A549 (cell line): Measurements from ENCODE around the gene SCYGR3. TPM values are rescaled to one million over a fixed set of nuclear protein-coding genes. Genes with fewer than 3 reads are reported as not detected.

Source experiments
- ATAC-seq, 2 experiments: fragments of 200-7000 bp in 1 of 2; fragments of >200 bp in 1 of 2; cut with Nextera tagmentation in 1 of 2; cut with Tn5 transposase in 1 of 2; 3 replicates each; pipeline versions ENCODE4 v1.8.0 to v1.9.1; 2018 to 2020; ENCODE audit warnings: mild to moderate bottlenecking in 1 of 2, moderate library complexity in 1 of 2
- CTCF ChIA-PET: fragments of 300-600 bp; sonication (Branson Sonifier 250); formaldehyde crosslinking; extraction: SDS; loops from one replicate; lab custom pipeline; 2021; ENCODE audit warnings: antibody characterized with exemption, inconsistent platforms; lab: Yijun Ruan, JAX
- POLR2A ChIA-PET: fragments of 350-600 bp; formaldehyde crosslinking; extraction: SDS; loops from one replicate; lab custom pipeline; 2021; ENCODE audit warnings: antibody characterized with exemption, inconsistent platforms; lab: Yijun Ruan, JAX
- DNase-seq, 2 experiments: peaks; one replicate each; pipeline versions ENCODE4 v3.0.0 to v3.0.0-alpha.2; 2011 to 2016; ENCODE audit warnings: low read depth in 1 of 2, low spot score in 1 of 2
- FAIRE-seq: peaks from 2 replicates; lab custom pipeline; 2011; peaks lifted over from hg19 to GRCh38; lab: Jason Lieb, UNC
- H3K27ac ChIP-seq, 2 experiments: fragments of >200 bp; sonication (Bioruptor Twin); formaldehyde crosslinking; 3 replicates each; pipeline ENCODE4 v1.5.1; 2016 to 2017
- H3K4me1 ChIP-seq: fragments of >200 bp; sonication (Bioruptor Twin); formaldehyde crosslinking; 3 replicates; pipeline ENCODE4 v1.6.1; 2016
- H3K4me2 ChIP-seq: fragments of >200 bp; sonication (Bioruptor Twin); formaldehyde crosslinking; 3 replicates; pipeline ENCODE4 v1.6.1; 2016
- H3K4me3 ChIP-seq: fragments of >200 bp; sonication (Bioruptor Twin); formaldehyde crosslinking; 3 replicates; pipeline ENCODE4 v1.5.1; 2016
- H3K9me3 ChIP-seq: fragments of >200 bp; sonication (Bioruptor Twin); formaldehyde crosslinking; 3 replicates; pipeline ENCODE4 v1.6.1; 2016
- BHLHE40 ChIP-seq: IDR thresholded peaks from 2 replicates; pipeline ENCODE4 v1.6.1; 2012; ENCODE audit warnings: low read depth, low read length, inconsistent platforms
- CBX2 ChIP-seq: fragments of 200-600 bp; sonication (generic); IDR thresholded peaks from 2 replicates; pipeline ENCODE4 v1.6.1; 2016; ENCODE audit warnings: low read depth, mild to moderate bottlenecking, borderline replicate concordance
- CHD2 ChIP-seq: fragments of 150-350 bp; IDR thresholded peaks from 2 replicates; pipeline ENCODE4 v1.6.1; 2014; ENCODE audit warnings: low read length; ENCODE audit not compliant: partially characterized antibody
- EHMT2 ChIP-seq: fragments of 200-600 bp; sonication (generic); IDR thresholded peaks from 2 replicates; pipeline ENCODE4 v1.6.1; 2016; ENCODE audit warnings: antibody characterized with exemption, low read depth, mild to moderate bottlenecking, moderate library complexity
- ESRRA ChIP-seq: fragments of 150-350 bp; IDR thresholded peaks from 2 replicates; pipeline ENCODE4 v1.6.1; 2014; ENCODE audit warnings: mild to moderate bottlenecking, low read length, borderline replicate concordance
- FOSB ChIP-seq: fragments of 250-450 bp; sonication (Bioruptor Pico); IDR thresholded peaks from 2 replicates; pipeline ENCODE4 v1.5.0; 2020; ENCODE audit warnings: mild to moderate bottlenecking, moderate library complexity
- GATA3 ChIP-seq: IDR thresholded peaks from 2 replicates; pipeline ENCODE4 v1.6.1; 2012; ENCODE audit warnings: borderline replicate concordance
- HOXA7 ChIP-seq: fragments of 250-450 bp; sonication (Bioruptor Pico); IDR thresholded peaks from 2 replicates; pipeline ENCODE4 v1.5.0; 2020; ENCODE audit warnings: mild to moderate bottlenecking, moderate library complexity
- KDM5A ChIP-seq: fragments of 200-600 bp; sonication (generic); IDR thresholded peaks from 2 replicates; pipeline ENCODE4 v1.6.1; 2016; ENCODE audit warnings: antibody characterized with exemption, mild to moderate bottlenecking
- MAZ ChIP-seq: fragments of 150-350 bp; IDR thresholded peaks from 2 replicates; pipeline ENCODE4 v1.6.1; 2014; ENCODE audit warnings: antibody characterized with exemption, low read depth, low read length, borderline replicate concordance
- NR3C1 ChIP-seq: fragments of >200 bp; sonication (Bioruptor Twin); formaldehyde crosslinking; IDR thresholded peaks from 3 replicates; pipeline ENCODE4 v1.6.1; 2017
- PHF8 ChIP-seq: fragments of 200-600 bp; sonication (generic); IDR thresholded peaks from 2 replicates; pipeline ENCODE4 v1.6.1; 2016; ENCODE audit warnings: low read depth, mild to moderate bottlenecking, antibody characterized with exemption, moderate library complexity, borderline replicate concordance
- POLR2A ChIP-seq: IDR thresholded peaks from 2 replicates; pipeline ENCODE4 v1.6.1; 2012; ENCODE audit warnings: mild to moderate bottlenecking, low read length
- POLR2AphosphoS2 ChIP-seq: conservative IDR thresholded peaks from 2 replicates; pipeline ENCODE4 v1.6.1; 2012; ENCODE audit warnings: low read length, improper control_type of control experiment, inconsistent platforms
- RAD21 ChIP-seq, 2 experiments: fragments of >200 bp in 1 of 2; sonication (Bioruptor Twin) in 1 of 2; formaldehyde crosslinking in 1 of 2; IDR thresholded peaks in 1 of 2; conservative IDR thresholded peaks in 1 of 2; 2 replicates in 1 of 2; 3 replicates in 1 of 2; pipeline ENCODE4 v1.6.1; 2012 to 2018; ENCODE audit warnings: inconsistent platforms in 1 of 2
- SMC3 ChIP-seq: fragments of >200 bp; sonication (Bioruptor Twin); formaldehyde crosslinking; IDR thresholded peaks from 3 replicates; pipeline ENCODE4 v1.6.1; 2018; ENCODE audit warnings: inconsistent platforms
- TFCP2L1 ChIP-seq: fragments of 250-450 bp; sonication (Bioruptor Pico); IDR thresholded peaks from 2 replicates; pipeline ENCODE4 v1.5.0; 2021; ENCODE audit warnings: mild to moderate bottlenecking
- TP53 ChIP-seq: fragments of 250-450 bp; sonication (Bioruptor Pico); IDR thresholded peaks from 2 replicates; pipeline ENCODE4 v1.5.0; 2021; ENCODE audit warnings: mild to moderate bottlenecking, moderate library complexity
- ZNF302 ChIP-seq: fragments of 250-450 bp; sonication (Bioruptor Pico); IDR thresholded peaks from 2 replicates; pipeline ENCODE4 v1.9.0; 2021; ENCODE audit warnings: inconsistent platforms, mild to moderate bottlenecking, moderate library complexity
- WGBS: methylation state at CpG from one replicate; pipeline ENCODE4 v1.1.6; 2017; ENCODE audit errors: missing lambda C conversion rate; 5-methylcytosine and 5-hydroxymethylcytosine counted together
- polyA plus RNA-seq, 4 experiments: library from polyadenylated mRNA; depleted of rRNA in 3 of 4; stranded (reverse); fragments of >200 nt; fragmentation: RNase III in 1 of 4; extraction: RNeasy Plus Mini Kit Qiagen cat#74134 plus additional on column Dnase treatment in 1 of 4; gene quantifications; 2 replicates in 3 of 4; 3 replicates in 1 of 4; pipeline ENCODE4 v1.2.3, GENCODE V29; 2011 to 2017
- TF ChIP-seq, protein P1 (sequence below): fragments of 150-350 bp; IDR thresholded peaks from 2 replicates; pipeline ENCODE4 v1.6.1; 2014; ENCODE audit warnings: low read depth, mild to moderate bottlenecking, low read length
- TF ChIP-seq, protein P2 (sequence below): fragments of >200 bp; sonication (Bioruptor Twin); formaldehyde crosslinking; IDR thresholded peaks from 3 replicates; pipeline ENCODE4 v1.6.1; 2016
- TF ChIP-seq, protein P3 (sequence below): IDR thresholded peaks from 2 replicates; pipeline ENCODE4 v1.6.1; 2012
- TF ChIP-seq, protein P4 (sequence below): fragments of >200 bp; sonication (Bioruptor Twin); formaldehyde crosslinking; IDR thresholded peaks from 2 replicates; pipeline ENCODE4 v1.6.1; 2016
- TF ChIP-seq, protein P5 (sequence below): IDR thresholded peaks from 2 replicates; pipeline ENCODE4 v1.6.1; 2012
- TF ChIP-seq, protein P6 (sequence below): fragments of >200 bp; sonication (Bioruptor Twin); formaldehyde crosslinking; IDR thresholded peaks from 3 replicates; pipeline ENCODE4 v1.5.1; 2016
- TF ChIP-seq, protein P7 (sequence below): fragments of 200-600 bp; sonication (generic); IDR thresholded peaks from 2 replicates; pipeline ENCODE4 v1.6.1; 2016; ENCODE audit warnings: antibody characterized with exemption, mild to moderate bottlenecking, moderate library complexity

SCYGR3 gene
- polyA plus RNA-seq, 2 of the 4 experiments (the other 2 are of a cell fraction) = not detected

DNA sequence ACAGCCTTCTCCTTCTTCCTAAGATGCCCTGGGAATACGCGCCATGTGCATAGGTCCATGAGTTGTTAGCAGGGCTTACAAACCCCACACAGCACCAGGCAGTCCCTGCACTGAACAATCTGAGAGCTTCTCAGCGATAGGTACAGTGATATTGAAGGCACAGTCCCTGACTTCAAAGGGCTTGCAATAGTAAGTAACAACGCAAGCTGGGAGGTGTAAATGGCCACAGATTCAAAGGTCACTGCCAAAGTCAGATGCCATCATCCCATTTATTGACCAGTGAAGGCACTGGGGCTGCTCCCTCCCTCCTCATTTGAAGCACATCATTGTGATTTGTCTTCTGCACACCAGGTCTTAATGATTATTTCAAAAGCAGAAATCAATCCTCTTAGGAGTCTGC lies 541 bp upstream of the SCYGR3 start:
- Histone ChIP-seq H3K4me3 (no peak overlapping the region), H3K4me2 (no peak overlapping the region), H3K27ac (no peak overlapping the region), H3K4me1 (no peaks in the 10 kb centered on the region)
- CTCF ChIA-PET = interaction anchor here (1.0 kb wide), 1 partner anchor 30 kb away, joined by 3 read pairs; no protein-coding TSS in a partner anchor
- ATAC-seq (no peak), FAIRE-seq (no peak), DNase-seq (no peak)
- TF ChIP-seq, protein P1, sequence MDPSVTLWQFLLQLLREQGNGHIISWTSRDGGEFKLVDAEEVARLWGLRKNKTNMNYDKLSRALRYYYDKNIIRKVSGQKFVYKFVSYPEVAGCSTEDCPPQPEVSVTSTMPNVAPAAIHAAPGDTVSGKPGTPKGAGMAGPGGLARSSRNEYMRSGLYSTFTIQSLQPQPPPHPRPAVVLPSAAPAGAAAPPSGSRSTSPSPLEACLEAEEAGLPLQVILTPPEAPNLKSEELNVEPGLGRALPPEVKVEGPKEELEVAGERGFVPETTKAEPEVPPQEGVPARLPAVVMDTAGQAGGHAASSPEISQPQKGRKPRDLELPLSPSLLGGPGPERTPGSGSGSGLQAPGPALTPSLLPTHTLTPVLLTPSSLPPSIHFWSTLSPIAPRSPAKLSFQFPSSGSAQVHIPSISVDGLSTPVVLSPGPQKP = no peak
- TF ChIP-seq, all 56 proteins: peak for 0
- no peaks in the 10 kb centered on the region for H3K9me3 ChIP-seq
- POLR2A ChIA-PET = no interaction called here
- 86% methylated on average over 4 of the region's 4 CpGs for WGBS

DNA sequence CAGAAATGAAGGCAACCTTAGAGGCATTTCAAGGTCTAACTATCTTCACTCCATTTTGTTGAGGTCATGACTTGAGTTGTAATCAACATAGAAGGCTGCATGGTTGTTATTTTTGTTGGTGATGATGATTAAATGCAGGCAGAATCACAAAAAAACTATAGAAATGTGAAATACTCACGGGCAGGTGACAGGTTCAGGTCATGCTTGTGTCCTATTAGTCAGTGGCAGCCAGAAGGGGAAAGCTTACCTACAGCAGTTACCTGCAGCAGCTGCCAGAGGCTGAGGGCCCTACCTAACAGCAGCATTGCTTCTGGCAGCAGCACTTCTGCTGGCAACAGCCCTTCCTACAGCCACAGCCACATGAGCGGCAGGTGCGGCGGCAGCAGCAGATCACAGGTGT lies 394 bp downstream of the SCYGR3 start:
- CTCF ChIA-PET = interaction anchor here (1.0 kb wide), 1 partner anchor 30 kb away, joined by 3 read pairs; no protein-coding TSS in a partner anchor
- no peak for FAIRE-seq
- WGBS = 87% methylated on average over 4 of the region's 4 CpGs

DNA sequence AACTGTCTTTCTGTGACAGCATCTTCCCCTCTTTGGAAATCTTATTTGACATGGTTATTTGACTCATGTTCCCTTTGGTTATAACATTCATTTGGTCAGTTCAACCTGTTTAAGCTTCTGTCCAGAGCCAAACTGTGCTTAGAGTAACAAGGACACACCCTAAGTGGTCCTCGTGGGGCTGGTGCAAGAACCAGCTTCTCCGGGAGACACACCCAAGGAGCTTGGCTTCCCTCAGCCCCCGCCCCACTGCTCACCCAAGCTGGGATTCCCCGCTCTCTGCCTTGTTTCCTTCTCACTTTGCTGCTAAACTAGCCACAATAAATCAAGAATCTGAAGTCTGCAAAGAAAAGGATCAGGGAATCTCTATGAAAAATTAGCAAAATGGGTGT lies 1.4 kb downstream of the SCYGR3 start:
- DNase-seq = no peak
- no peak overlapping the region for H3K27ac ChIP-seq
- no peak overlapping the region for H3K4me3 ChIP-seq
- ATAC-seq = no peak
- peaks cover 2% of the 10 kb centered on the region; the same call in 1 of the 3 replicates for H3K4me1 ChIP-seq
- ChIA-PET POLR2A (no interaction called here), CTCF (interaction anchor here (0.9 kb wide), 1 partner anchor 15 kb away, joined by 4 read pairs; no protein-coding TSS in a partner anchor)
- no peak for FAIRE-seq
- no peak overlapping the region for H3K4me2 ChIP-seq
- H3K9me3 ChIP-seq = no peaks in the 10 kb centered on the region
- 65% methylated on average over 4 of the region's 4 CpGs for WGBS
- TF ChIP-seq, protein P2, sequence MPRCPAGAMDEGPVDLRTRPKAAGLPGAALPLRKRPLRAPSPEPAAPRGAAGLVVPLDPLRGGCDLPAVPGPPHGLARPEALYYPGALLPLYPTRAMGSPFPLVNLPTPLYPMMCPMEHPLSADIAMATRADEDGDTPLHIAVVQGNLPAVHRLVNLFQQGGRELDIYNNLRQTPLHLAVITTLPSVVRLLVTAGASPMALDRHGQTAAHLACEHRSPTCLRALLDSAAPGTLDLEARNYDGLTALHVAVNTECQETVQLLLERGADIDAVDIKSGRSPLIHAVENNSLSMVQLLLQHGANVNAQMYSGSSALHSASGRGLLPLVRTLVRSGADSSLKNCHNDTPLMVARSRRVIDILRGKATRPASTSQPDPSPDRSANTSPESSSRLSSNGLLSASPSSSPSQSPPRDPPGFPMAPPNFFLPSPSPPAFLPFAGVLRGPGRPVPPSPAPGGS = no peak
- TF ChIP-seq ZNF302 (CRISPR knock-in tag) (no peak), KDM5A (no peak), FOSB (CRISPR knock-in tag) (no peak), CBX2 (no peak), MAZ (no peak), NR3C1 (no peak), CHD2 (no peak), RAD21 (conservative IDR thresholded peaks at IDR 0.05 in 1 of 2, IDR thresholded peaks at IDR 0.05 in 1 of 2) (no peak), GATA3 (no peak), POLR2AphosphoS2 (no peak), EHMT2 (no peak)
- TF ChIP-seq, protein P3, sequence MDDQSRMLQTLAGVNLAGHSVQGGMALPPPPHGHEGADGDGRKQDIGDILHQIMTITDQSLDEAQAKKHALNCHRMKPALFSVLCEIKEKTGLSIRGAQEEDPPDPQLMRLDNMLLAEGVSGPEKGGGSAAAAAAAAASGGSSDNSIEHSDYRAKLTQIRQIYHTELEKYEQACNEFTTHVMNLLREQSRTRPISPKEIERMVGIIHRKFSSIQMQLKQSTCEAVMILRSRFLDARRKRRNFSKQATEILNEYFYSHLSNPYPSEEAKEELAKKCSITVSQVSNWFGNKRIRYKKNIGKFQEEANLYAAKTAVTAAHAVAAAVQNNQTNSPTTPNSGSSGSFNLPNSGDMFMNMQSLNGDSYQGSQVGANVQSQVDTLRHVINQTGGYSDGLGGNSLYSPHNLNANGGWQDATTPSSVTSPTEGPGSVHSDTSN = no peak
- TF ChIP-seq, protein P4, sequence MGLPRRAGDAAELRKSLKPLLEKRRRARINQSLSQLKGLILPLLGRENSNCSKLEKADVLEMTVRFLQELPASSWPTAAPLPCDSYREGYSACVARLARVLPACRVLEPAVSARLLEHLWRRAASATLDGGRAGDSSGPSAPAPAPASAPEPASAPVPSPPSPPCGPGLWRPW = no peak
- TF ChIP-seq, protein P5, sequence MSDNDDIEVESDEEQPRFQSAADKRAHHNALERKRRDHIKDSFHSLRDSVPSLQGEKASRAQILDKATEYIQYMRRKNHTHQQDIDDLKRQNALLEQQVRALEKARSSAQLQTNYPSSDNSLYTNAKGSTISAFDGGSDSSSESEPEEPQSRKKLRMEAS = no peak
- TF ChIP-seq, protein P6, sequence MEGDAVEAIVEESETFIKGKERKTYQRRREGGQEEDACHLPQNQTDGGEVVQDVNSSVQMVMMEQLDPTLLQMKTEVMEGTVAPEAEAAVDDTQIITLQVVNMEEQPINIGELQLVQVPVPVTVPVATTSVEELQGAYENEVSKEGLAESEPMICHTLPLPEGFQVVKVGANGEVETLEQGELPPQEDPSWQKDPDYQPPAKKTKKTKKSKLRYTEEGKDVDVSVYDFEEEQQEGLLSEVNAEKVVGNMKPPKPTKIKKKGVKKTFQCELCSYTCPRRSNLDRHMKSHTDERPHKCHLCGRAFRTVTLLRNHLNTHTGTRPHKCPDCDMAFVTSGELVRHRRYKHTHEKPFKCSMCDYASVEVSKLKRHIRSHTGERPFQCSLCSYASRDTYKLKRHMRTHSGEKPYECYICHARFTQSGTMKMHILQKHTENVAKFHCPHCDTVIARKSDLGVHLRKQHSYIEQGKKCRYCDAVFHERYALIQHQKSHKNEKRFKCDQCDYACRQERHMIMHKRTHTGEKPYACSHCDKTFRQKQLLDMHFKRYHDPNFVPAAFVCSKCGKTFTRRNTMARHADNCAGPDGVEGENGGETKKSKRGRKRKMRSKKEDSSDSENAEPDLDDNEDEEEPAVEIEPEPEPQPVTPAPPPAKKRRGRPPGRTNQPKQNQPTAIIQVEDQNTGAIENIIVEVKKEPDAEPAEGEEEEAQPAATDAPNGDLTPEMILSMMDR = no peak

More for the DNA sequence above, 394 bp downstream of the SCYGR3 start:
- DNase-seq = no peak
- POLR2A ChIA-PET = no interaction called here
- no peak for ATAC-seq
- H3K4me3 ChIP-seq = no peak overlapping the region
- no peak for TF ChIP-seq ZNF302 (CRISPR knock-in tag)
- TF ChIP-seq, protein P7, sequence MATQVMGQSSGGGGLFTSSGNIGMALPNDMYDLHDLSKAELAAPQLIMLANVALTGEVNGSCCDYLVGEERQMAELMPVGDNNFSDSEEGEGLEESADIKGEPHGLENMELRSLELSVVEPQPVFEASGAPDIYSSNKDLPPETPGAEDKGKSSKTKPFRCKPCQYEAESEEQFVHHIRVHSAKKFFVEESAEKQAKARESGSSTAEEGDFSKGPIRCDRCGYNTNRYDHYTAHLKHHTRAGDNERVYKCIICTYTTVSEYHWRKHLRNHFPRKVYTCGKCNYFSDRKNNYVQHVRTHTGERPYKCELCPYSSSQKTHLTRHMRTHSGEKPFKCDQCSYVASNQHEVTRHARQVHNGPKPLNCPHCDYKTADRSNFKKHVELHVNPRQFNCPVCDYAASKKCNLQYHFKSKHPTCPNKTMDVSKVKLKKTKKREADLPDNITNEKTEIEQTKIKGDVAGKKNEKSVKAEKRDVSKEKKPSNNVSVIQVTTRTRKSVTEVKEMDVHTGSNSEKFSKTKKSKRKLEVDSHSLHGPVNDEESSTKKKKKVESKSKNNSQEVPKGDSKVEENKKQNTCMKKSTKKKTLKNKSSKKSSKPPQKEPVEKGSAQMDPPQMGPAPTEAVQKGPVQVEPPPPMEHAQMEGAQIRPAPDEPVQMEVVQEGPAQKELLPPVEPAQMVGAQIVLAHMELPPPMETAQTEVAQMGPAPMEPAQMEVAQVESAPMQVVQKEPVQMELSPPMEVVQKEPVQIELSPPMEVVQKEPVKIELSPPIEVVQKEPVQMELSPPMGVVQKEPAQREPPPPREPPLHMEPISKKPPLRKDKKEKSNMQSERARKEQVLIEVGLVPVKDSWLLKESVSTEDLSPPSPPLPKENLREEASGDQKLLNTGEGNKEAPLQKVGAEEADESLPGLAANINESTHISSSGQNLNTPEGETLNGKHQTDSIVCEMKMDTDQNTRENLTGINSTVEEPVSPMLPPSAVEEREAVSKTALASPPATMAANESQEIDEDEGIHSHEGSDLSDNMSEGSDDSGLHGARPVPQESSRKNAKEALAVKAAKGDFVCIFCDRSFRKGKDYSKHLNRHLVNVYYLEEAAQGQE = no peak
- no peak for TF ChIP-seq ESRRA
- TF ChIP-seq SMC3 = no peak
- TF ChIP-seq POLR2A = no peak
- no peak for TF ChIP-seq PHF8
- no peak for TF ChIP-seq TP53
- no peak for TF ChIP-seq TFCP2L1 (CRISPR knock-in tag)
- no peak for TF ChIP-seq POLR2AphosphoS2
- no peak for TF ChIP-seq GATA3
- TF ChIP-seq MAZ = no peak
- TF ChIP-seq BHLHE40 = no peak
- TF ChIP-seq HOXA7 (CRISPR knock-in tag) = no peak
- no peak overlapping the region for H3K4me2 ChIP-seq
- H3K4me1 ChIP-seq = no peaks in the 10 kb centered on the region
- H3K27ac ChIP-seq = no peak overlapping the region
- H3K9me3 ChIP-seq = no peaks in the 10 kb centered on the region
